HepG2 (cell line): ENCODE data around the gene ANKZF1. TPM values are rescaled to one million over a fixed set of nuclear protein-coding genes. Genes with fewer than 3 reads are reported as not detected.

Experiments
- EHMT2 ChIP-seq: fragments of 200-600 bp; sonication (generic); IDR thresholded peaks from 2 replicates; pipeline ENCODE4 v1.7.0; 2017; ENCODE audit warnings: antibody characterized with exemption, low read depth, low read length, borderline replicate concordance
- FOSL1 ChIP-seq: sonication (generic); formaldehyde crosslinking; IDR thresholded peaks from 2 replicates; pipeline ENCODE4 v1.9.0; 2021; ENCODE audit warnings: missing genetic modification reagents, borderline replicate concordance
- HOXA5 ChIP-seq: sonication (generic); formaldehyde crosslinking; IDR thresholded peaks from 2 replicates; pipeline ENCODE4 v1.4.0; 2020; ENCODE audit warnings: missing genetic modification reagents
- MTA1 ChIP-seq: sonication (generic); formaldehyde crosslinking; IDR thresholded peaks from 2 replicates; pipeline ENCODE4 v1.4.0; 2020; ENCODE audit warnings: missing genetic modification reagents, mild to moderate bottlenecking, borderline replicate concordance
- MYPOP ChIP-seq: sonication (generic); formaldehyde crosslinking; IDR thresholded peaks from 2 replicates; pipeline ENCODE4 v1.8.1; 2023; ENCODE audit warnings: mild to moderate bottlenecking, moderate library complexity, missing genetic modification reagents
- NCOA2 ChIP-seq: sonication (generic); formaldehyde crosslinking; IDR thresholded peaks from 2 replicates; pipeline ENCODE4 v1.8.0; 2022; ENCODE audit warnings: inconsistent platforms
- NFKB2 ChIP-seq: sonication (generic); formaldehyde crosslinking; IDR thresholded peaks from 2 replicates; pipeline ENCODE4 v1.4.0; 2020; ENCODE audit warnings: missing genetic modification reagents, borderline replicate concordance
- PAWR ChIP-seq: sonication (generic); formaldehyde crosslinking; IDR thresholded peaks from 2 replicates; pipeline ENCODE4 v1.4.0; 2020; ENCODE audit warnings: missing genetic modification reagents, mild to moderate bottlenecking, borderline replicate concordance
- PHF5A ChIP-seq: IDR thresholded peaks from one replicate; pipeline ENCODE4 v1.6.1; 2018; ENCODE audit warnings: low read depth, missing genetic modification reagents; ENCODE audit not compliant: unreplicated experiment
- SP4 ChIP-seq: sonication (generic); formaldehyde crosslinking; IDR thresholded peaks from 2 replicates; pipeline ENCODE4 v1.8.1; 2023; ENCODE audit warnings: mild to moderate bottlenecking, missing genetic modification reagents
- TOPORS ChIP-seq: sonication (generic); formaldehyde crosslinking; IDR thresholded peaks from 2 replicates; pipeline ENCODE4 v1.8.0; 2023; ENCODE audit warnings: mild to moderate bottlenecking, missing genetic modification reagents
- ZBTB1 ChIP-seq: sonication (generic); formaldehyde crosslinking; IDR thresholded peaks from 2 replicates; pipeline ENCODE4 v1.4.0; 2020; ENCODE audit warnings: missing genetic modification reagents, borderline replicate concordance
- ZMYM3 ChIP-seq: sonication (generic); formaldehyde crosslinking; IDR thresholded peaks from 2 replicates; pipeline ENCODE4 v1.5.1; 2020; ENCODE audit warnings: mild to moderate bottlenecking, missing genetic modification reagents
- ZNF543 ChIP-seq: sonication (generic); formaldehyde crosslinking; IDR thresholded peaks from 2 replicates; pipeline ENCODE4 v1.4.0; 2020; ENCODE audit warnings: mild to moderate bottlenecking, missing genetic modification reagents
- ZNF841 ChIP-seq: sonication (generic); formaldehyde crosslinking; IDR thresholded peaks from 2 replicates; pipeline ENCODE4 v1.8.1; 2023; ENCODE audit warnings: missing genetic modification reagents, borderline replicate concordance
- ZNF883 ChIP-seq: sonication (generic); formaldehyde crosslinking; IDR thresholded peaks from 2 replicates; pipeline ENCODE4 v1.5.1; 2020; ENCODE audit warnings: mild to moderate bottlenecking, missing genetic modification reagents; ENCODE audit errors: not compliant biosample characterization
- ZSCAN22 ChIP-seq: sonication (generic); formaldehyde crosslinking; IDR thresholded peaks from 2 replicates; pipeline ENCODE4 v1.4.0; 2020; ENCODE audit warnings: mild to moderate bottlenecking, missing genetic modification reagents
- polyA plus RNA-seq, 8 experiments: library from polyadenylated mRNA; depleted of rRNA in 3 of 8; stranded (reverse) in 7 of 8; unstranded in 1 of 8; fragments of >200 nt; fragmentation: Illumina TruSeq in 4 of 8; extraction: Trizol in 4 of 8; gene quantifications; 2 replicates each; pipeline versions ENCODE4 v1.2.1 to v1.2.3, GENCODE V29; 2011 to 2016; ENCODE audit warnings: low read depth in 4 of 8, missing spikeins in 1 of 8, mixed read lengths in 1 of 8; ENCODE audit not compliant: insufficient read depth in 1 of 8
- total RNA-seq, 5 experiments: library from RNA; depleted of rRNA; stranded (reverse); fragments of >200 nt; fragmentation: Illumina TruSeq; extraction: Trizol; gene quantifications; 2 replicates each; pipeline ENCODE4 v1.2.3, GENCODE V29; 2016; ENCODE audit warnings: low read depth in 1 of 5
- TF ChIP-seq, protein P1 (sequence below): sonication (generic); formaldehyde crosslinking; IDR thresholded peaks from one replicate; pipeline ENCODE4 v1.5.1; 2020; ENCODE audit warnings: mild to moderate bottlenecking, missing genetic modification reagents; ENCODE audit errors: not compliant biosample characterization
- TF ChIP-seq, protein P2 (sequence below): sonication (generic); formaldehyde crosslinking; IDR thresholded peaks from 2 replicates; pipeline ENCODE4 v1.4.0; 2020; ENCODE audit warnings: mild to moderate bottlenecking, missing genetic modification reagents

The ANKZF1 gene
- total and polyA plus RNA-seq, 2 of the 13 experiments (the other 11 are each of a cell fraction or from before 2014, with no cell fraction given), result 25.3 to 128 TPM

DNA sequence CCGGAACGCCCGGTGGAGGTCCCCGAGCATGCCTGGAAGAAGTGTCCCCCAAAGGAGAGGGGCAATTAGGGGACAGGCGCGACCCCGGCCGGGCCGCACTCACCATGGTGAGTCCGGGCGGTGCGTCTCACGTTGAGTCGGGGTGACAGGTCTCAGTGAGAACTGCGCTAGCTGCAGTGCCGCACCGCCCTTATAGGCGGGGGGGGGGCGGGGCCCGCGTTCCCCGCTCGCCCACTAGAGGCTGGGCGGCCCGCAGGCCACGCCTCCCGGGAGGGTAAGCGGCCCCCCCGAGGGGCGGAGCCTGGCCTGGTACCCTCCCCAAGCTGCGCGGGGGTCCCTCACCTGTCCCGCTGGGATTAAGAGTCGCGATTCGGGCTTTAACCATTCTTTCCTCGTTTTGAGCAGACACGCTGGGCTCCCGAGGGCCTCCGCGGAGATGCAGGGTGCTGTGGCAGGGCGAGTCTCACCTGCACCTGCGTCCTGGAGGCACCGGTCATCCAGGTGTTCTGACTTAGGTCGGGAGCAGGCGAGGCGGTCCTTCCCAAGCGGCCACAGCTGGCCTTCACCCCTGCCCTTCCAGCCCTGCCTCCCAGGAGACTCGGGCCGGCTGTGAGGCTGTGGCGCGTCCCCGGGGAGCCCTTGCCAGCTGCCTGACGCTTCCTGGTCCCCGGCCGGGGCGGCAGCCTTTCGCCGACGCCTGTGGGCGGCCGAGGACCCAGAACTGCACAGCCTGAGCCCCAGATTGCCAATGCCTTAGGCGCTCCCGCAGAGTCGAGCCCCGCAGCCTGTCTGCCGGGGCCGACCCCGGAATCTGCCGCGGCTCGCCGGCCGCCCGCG, 24.4 kb downstream of the ANKZF1 start, which contains the start of gene TUBA4A (continued):
- TF ChIP-seq, protein P1, sequence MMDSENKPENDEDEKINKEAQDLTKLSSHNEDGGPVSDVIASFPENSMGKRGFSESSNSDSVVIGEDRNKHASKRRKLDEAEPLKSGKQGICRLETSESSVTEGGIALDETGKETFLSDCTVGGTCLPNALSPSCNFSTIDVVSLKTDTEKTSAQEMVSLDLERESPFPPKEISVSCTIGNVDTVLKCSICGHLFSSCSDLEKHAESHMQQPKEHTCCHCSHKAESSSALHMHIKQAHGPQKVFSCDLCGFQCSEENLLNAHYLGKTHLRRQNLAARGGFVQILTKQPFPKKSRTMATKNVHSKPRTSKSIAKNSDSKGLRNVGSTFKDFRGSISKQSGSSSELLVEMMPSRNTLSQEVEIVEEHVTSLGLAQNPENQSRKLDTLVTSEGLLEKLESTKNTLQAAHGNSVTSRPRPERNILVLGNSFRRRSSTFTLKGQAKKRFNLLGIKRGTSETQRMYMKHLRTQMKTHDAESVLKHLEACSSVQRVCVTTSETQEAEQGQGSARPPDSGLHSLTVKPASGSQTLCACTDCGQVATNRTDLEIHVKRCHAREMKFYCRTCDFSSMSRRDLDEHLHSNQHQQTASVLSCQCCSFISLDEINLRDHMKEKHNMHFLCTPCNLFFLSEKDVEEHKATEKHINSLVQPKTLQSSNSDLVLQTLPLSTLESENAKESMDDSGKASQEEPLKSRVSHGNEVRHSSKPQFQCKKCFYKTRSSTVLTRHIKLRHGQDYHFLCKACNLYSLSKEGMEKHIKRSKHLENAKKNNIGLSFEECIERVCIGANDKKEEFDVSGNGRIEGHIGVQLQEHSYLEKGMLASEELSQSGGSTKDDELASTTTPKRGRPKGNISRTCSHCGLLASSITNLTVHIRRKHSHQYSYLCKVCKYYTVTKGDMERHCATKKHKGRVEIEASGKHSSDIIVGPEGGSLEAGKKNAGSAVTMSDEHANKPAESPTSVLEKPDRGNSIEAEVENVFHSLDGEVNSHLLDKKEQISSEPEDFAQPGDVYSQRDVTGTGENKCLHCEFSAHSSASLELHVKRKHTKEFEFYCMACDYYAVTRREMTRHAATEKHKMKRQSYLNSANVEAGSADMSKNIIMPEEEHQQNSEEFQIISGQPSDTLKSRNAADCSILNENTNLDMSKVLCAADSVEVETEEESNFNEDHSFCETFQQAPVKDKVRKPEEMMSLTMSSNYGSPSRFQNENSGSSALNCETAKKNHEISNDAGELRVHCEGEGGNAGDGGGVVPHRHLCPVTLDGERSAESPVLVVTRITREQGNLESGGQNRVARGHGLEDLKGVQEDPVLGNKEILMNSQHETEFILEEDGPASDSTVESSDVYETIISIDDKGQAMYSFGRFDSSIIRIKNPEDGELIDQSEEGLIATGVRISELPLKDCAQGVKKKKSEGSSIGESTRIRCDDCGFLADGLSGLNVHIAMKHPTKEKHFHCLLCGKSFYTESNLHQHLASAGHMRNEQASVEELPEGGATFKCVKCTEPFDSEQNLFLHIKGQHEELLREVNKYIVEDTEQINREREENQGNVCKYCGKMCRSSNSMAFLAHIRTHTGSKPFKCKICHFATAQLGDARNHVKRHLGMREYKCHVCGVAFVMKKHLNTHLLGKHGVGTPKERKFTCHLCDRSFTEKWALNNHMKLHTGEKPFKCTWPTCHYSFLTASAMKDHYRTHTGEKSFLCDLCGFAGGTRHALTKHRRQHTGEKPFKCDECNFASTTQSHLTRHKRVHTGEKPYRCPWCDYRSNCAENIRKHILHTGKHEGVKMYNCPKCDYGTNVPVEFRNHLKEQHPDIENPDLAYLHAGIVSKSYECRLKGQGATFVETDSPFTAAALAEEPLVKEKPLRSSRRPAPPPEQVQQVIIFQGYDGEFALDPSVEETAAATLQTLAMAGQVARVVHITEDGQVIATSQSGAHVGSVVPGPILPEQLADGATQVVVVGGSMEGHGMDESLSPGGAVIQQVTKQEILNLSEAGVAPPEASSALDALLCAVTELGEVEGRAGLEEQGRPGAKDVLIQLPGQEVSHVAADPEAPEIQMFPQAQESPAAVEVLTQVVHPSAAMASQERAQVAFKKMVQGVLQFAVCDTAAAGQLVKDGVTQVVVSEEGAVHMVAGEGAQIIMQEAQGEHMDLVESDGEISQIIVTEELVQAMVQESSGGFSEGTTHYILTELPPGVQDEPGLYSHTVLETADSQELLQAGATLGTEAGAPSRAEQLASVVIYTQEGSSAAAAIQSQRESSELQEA (CRISPR knock-in tag), result peak; percentile 72
- peak; percentile 59; the same call in 1 of the 2 replicates for TF ChIP-seq MTA1 (CRISPR knock-in tag)
- no peak for TF ChIP-seq ZNF841
- TF ChIP-seq NCOA2 (CRISPR knock-in tag), result peak; percentile 5; the same call in 1 of the 2 replicates
- peak; percentile 97 for TF ChIP-seq ZNF883 (CRISPR knock-in tag)
- TF ChIP-seq HOXA5, result 0 out of 2 replicates have a peak, but pooled peaks have one; percentile 49
- TF ChIP-seq, protein P2, sequence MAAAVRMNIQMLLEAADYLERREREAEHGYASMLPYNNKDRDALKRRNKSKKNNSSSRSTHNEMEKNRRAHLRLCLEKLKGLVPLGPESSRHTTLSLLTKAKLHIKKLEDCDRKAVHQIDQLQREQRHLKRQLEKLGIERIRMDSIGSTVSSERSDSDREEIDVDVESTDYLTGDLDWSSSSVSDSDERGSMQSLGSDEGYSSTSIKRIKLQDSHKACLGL (CRISPR knock-in tag), result no peak; the same call in 1 of the 2 replicates
- peak; percentile 86 for TF ChIP-seq SP4
- 0 out of 2 replicates have a peak, but pooled peaks have one; percentile 47 for TF ChIP-seq ZNF543
- TF ChIP-seq FOSL1, result peak; percentile 10; the same call in 1 of the 2 replicates
- TF ChIP-seq EHMT2, result no peak
- peak; percentile 20; the same call in 1 of the 2 replicates for TF ChIP-seq NFKB2 (CRISPR knock-in tag)
- no peak for TF ChIP-seq ZBTB1 (CRISPR knock-in tag)
- TF ChIP-seq ZMYM3 (CRISPR knock-in tag), result no peak
- TF ChIP-seq PAWR (CRISPR knock-in tag), result 0 out of 2 replicates have a peak, but pooled peaks have one; percentile 72
- TF ChIP-seq MYPOP (CRISPR knock-in tag), result no peak
- 0 out of 2 replicates have a peak, but pooled peaks have one; percentile 32 for TF ChIP-seq TOPORS (CRISPR knock-in tag)
- no peak for TF ChIP-seq ZSCAN22 (CRISPR knock-in tag)
- TF ChIP-seq PHF5A, result no peak
